ENCODE results near the gene APOB. TPM values are rescaled to one million over a fixed set of nuclear protein-coding genes. Genes with fewer than 3 reads are reported as not detected.

APOB gene
- total and polyA plus RNA-seq, 10 of the 15 experiments (the other 5 are each of a cell fraction or from before 2014, with no cell fraction given): 1.4 TPM; not detected in 9

- CTCF ChIA-PET: interaction anchor here (0.5 kb wide), 1 partner anchor 345 kb away, joined by 3 read pairs; no protein-coding TSS in a partner anchor
- WGBS (ENCODE audit: insufficient coverage, insufficient replicate concordance, low lambda C conversion rate, missing lambda C conversion rate): 31% methylated on average over 9 of the region's 9 CpGs
- POLR2A ChIA-PET: no interaction called here
- DNase-seq (ENCODE audit: low read depth, low spot score) (no peak), ATAC-seq (no peak), FAIRE-seq (no peak)
- H3K27ac ChIP-seq (ENCODE audit: control insufficient read depth, insufficient read depth): no peak overlapping the region
- in situ Hi-C loops (cut with MboI) (no loop called here), intact Hi-C loops (cut with micrococcal nuclease; ENCODE audit: unreplicated experiment) (no loop called here)
- H3K36me3 ChIP-seq (ENCODE audit: control insufficient read depth in 2 of 2, insufficient read depth in 2 of 2, low read length in 1 of 2): no peaks in the 10 kb centered on the region
- no peak overlapping the region for H2AFZ ChIP-seq (ENCODE audit: control insufficient read depth, low read depth, low read length)
- SMC1A ChIA-PET (ENCODE audit: uncharacterized antibody, unreplicated experiment): no interaction called here
- H3K27me3 ChIP-seq (replicated peaks in 1 of 2; ENCODE audit: control insufficient read depth in 2 of 2, insufficient read depth in 2 of 2, low read length in 1 of 2): no peaks in the 10 kb centered on the region
- H3K4me3 ChIP-seq: no peak overlapping the region
- H4K20me1 ChIP-seq (ENCODE audit: control insufficient read depth, insufficient read depth): no peaks in the 10 kb centered on the region
- no peaks in the 10 kb centered on the region for H3K79me2 ChIP-seq (ENCODE audit: control insufficient read depth, insufficient read depth, low read length)
- no peak overlapping the region for H3K9ac ChIP-seq (ENCODE audit: control insufficient read depth, insufficient read depth, low read length)
- BruUV-seq (replicated peaks): no TSS peak
- H3K9me3 ChIP-seq (replicated peaks; ENCODE audit: control insufficient read depth, insufficient read depth, low read length): no peaks in the 10 kb centered on the region
- RAD21 ChIA-PET (ENCODE audit: unreplicated experiment): no interaction called here
- TF ChIP-seq NFYA (IDR thresholded peaks at IDR 0.05; ENCODE audit: borderline replicate concordance, low read depth, low read length) (no peak), BHLHE40 (IDR thresholded peaks at IDR 0.05; ENCODE audit: borderline replicate concordance in 1 of 2, low read depth in 2 of 2, low read length in 1 of 2) (no peak), SREBF2 (IDR thresholded peaks at IDR 0.05; ENCODE audit: low read length) (no peak), MTA2 (IDR thresholded peaks at IDR 0.05; ENCODE audit: low read depth) (no peak), ASH2L (IDR thresholded peaks at IDR 0.05; ENCODE audit: borderline replicate concordance, low read depth) (no peak), SP1 (IDR thresholded peaks at IDR 0.05; ENCODE audit: low read depth, low read length) (no peak), RAD21 (IDR thresholded peaks at IDR 0.05; ENCODE audit: insufficient read depth, low read depth, low read length) (no peak), TCF12 (IDR thresholded peaks at IDR 0.05; ENCODE audit: low read depth, low read length) (no peak), IRF4 (IDR thresholded peaks at IDR 0.05; ENCODE audit: low read depth, low read length) (no peak), KAT2A (conservative IDR thresholded peaks at IDR 0.05; ENCODE audit: control insufficient read depth, low read depth, low read length) (no peak), BRCA1 (IDR thresholded peaks at IDR 0.05; ENCODE audit: low read depth, low read length) (no peak), FOS (IDR thresholded peaks at IDR 0.05; ENCODE audit: borderline replicate concordance, extremely low read depth, insufficient read length) (no peak), SUPT20H (IDR thresholded peaks at IDR 0.05; ENCODE audit: borderline replicate concordance, control insufficient read depth, low read depth, low read length) (no peak), NR2C1 (IDR thresholded peaks at IDR 0.05) (no peak), BCL11A (IDR thresholded peaks at IDR 0.05; ENCODE audit: low read depth, low read length) (no peak), KLF5 (IDR thresholded peaks at IDR 0.05; ENCODE audit: partially characterized antibody) (no peak), TAF1 (IDR thresholded peaks at IDR 0.05; ENCODE audit: borderline replicate concordance, low read depth, low read length) (no peak), PKNOX1 (IDR thresholded peaks at IDR 0.05) (no peak)
- TF ChIP-seq, protein P1, sequence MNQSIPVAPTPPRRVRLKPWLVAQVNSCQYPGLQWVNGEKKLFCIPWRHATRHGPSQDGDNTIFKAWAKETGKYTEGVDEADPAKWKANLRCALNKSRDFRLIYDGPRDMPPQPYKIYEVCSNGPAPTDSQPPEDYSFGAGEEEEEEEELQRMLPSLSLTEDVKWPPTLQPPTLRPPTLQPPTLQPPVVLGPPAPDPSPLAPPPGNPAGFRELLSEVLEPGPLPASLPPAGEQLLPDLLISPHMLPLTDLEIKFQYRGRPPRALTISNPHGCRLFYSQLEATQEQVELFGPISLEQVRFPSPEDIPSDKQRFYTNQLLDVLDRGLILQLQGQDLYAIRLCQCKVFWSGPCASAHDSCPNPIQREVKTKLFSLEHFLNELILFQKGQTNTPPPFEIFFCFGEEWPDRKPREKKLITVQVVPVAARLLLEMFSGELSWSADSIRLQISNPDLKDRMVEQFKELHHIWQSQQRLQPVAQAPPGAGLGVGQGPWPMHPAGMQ (IDR thresholded peaks at IDR 0.05; ENCODE audit: borderline replicate concordance): no peak
- TF ChIP-seq, protein P2, sequence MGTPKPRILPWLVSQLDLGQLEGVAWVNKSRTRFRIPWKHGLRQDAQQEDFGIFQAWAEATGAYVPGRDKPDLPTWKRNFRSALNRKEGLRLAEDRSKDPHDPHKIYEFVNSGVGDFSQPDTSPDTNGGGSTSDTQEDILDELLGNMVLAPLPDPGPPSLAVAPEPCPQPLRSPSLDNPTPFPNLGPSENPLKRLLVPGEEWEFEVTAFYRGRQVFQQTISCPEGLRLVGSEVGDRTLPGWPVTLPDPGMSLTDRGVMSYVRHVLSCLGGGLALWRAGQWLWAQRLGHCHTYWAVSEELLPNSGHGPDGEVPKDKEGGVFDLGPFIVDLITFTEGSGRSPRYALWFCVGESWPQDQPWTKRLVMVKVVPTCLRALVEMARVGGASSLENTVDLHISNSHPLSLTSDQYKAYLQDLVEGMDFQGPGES (IDR thresholded peaks at IDR 0.05): no peak
- H3K4me1 ChIP-seq (ENCODE audit: control insufficient read depth, insufficient read depth, low read length): no peaks in the 10 kb centered on the region
- H3K4me2 ChIP-seq (ENCODE audit: control insufficient read depth, insufficient read depth): no peak overlapping the region
These were observed 38.7 kb downstream of the APOB start for GRCh38 chr2:21005111-21005699.
